Measurements from ENCODE around the gene ATRN.

- TF ChIP-seq CTCF (IDR thresholded peaks at IDR 0.05; ENCODE audit: low read length): no peak
- TF ChIP-seq EZH2 (IDR thresholded peaks at IDR 0.05; ENCODE audit: borderline replicate concordance, low read length): no peak
Measured at GRCh38 chr20:3660262-3661059, 189.6 kb downstream of the ATRN start.

Measured in OCI-LY1 (cell line).